Measurements from ENCODE around the gene GIMD1.
"Not testable (repeated sequence)": the region's sequence is repeated elsewhere in the genome, so short reads cannot be mapped to it uniquely, and the experiment has no call there.

DNA sequence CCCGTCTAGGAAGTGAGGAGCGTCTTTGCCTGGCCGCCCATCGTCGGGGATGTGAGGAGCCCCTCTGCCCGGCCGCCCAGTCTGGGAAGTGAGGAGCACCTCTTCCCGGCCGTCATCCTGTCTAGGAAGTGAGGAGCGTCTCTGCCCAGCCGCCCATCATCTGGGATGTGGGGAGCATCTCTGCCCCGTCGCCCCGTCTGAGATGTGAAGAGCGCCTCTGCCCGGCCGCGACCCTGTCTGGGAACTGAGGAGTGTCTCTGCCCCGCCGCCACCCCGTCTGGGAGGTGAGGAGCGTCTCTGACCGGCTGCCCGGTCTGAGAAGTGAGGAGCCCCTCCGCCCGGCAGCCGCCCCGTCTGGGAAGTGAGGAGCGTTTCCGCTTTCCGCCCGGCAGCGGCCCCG lies 47.4 kb downstream of the GIMD1 start:
- TF ChIP-seq FOXK2 (IDR thresholded peaks at IDR 0.05); FOXM1 (IDR thresholded peaks at IDR 0.05; ENCODE audit: borderline replicate concordance); SP1 (IDR thresholded peaks at IDR 0.05); ELF4 (IDR thresholded peaks at IDR 0.05); SUZ12 (IDR thresholded peaks at IDR 0.05); L3MBTL2 (conservative IDR thresholded peaks at IDR 0.05); CTBP1 (IDR thresholded peaks at IDR 0.05; ENCODE audit: borderline replicate concordance); NFRKB (IDR thresholded peaks at IDR 0.05): not testable (repeated sequence)

All from HEK293T (cell line).